BE2C (cell line): Measurements from ENCODE around the gene GALNT5.
"Not testable (repeated sequence)": the region's sequence is repeated elsewhere in the genome, so short reads cannot be mapped to it uniquely, and the experiment has no call there.

Source experiments
- DNase-seq: peaks from one replicate; pipeline ENCODE4 v3.0.0-alpha.2; 2020
- H3K27me3 ChIP-seq: fragments of 250-450 bp; sonication (Bioruptor Pico); 2 replicates; pipeline ENCODE4 v1.5.1; 2020; ENCODE audit warnings: mild to moderate bottlenecking
- H3K36me3 ChIP-seq: fragments of 250-450 bp; sonication (Bioruptor Pico); 2 replicates; pipeline ENCODE4 v1.5.1; 2020; ENCODE audit warnings: mild to moderate bottlenecking
- H3K4me1 ChIP-seq: fragments of 250-450 bp; sonication (Bioruptor Pico); 2 replicates; pipeline ENCODE4 v1.5.1; 2020
- H3K4me3 ChIP-seq: 2 replicates; pipeline ENCODE4 v1.5.1; 2011; ENCODE audit warnings: low read depth, low read length
- H3K9me3 ChIP-seq: fragments of 250-450 bp; sonication (Bioruptor Pico); 2 replicates; pipeline ENCODE4 v1.5.1; 2020
- CTCF ChIP-seq: IDR thresholded peaks from 2 replicates; pipeline ENCODE4 v1.5.1; 2012; ENCODE audit warnings: mild to moderate bottlenecking, low read depth, low read length

GALNT5 gene

GRCh38 chr2:157221394-157221988 lies 36.0 kb upstream of the GALNT5 start:
- Histone ChIP-seq H3K4me1 (no peaks in the 10 kb centered on the region), H3K4me3 (no peak overlapping the region), H3K9me3 (no peaks in the 10 kb centered on the region), H3K27me3 (no peaks in the 10 kb centered on the region), H3K36me3 (no peaks in the 10 kb centered on the region)
- DNase-seq = no peak
- no peak for TF ChIP-seq CTCF

- no peak for TF ChIP-seq CTCF
- no peaks in the 10 kb centered on the region for H3K4me1 ChIP-seq
- no peaks in the 10 kb centered on the region for H3K9me3 ChIP-seq
- no peaks in the 10 kb centered on the region for H3K36me3 ChIP-seq
- no peak overlapping the region for H3K4me3 ChIP-seq
- H3K27me3 ChIP-seq = no peaks in the 10 kb centered on the region
- DNase-seq = no peak
Observed at GRCh38 chr2:157223624-157224205, 33.8 kb upstream of the GALNT5 start.

- not testable (repeated sequence) for H3K36me3 ChIP-seq, H3K9me3 ChIP-seq, DNase-seq, H3K4me1 ChIP-seq, H3K27me3 ChIP-seq, H3K4me3 ChIP-seq
Observed at GRCh38 chr2:157224448-157224847, 33.1 kb upstream of the GALNT5 start.

- no peaks in the 10 kb centered on the region for H3K4me1 ChIP-seq
- H3K27me3 ChIP-seq = no peaks in the 10 kb centered on the region
- no peaks in the 10 kb centered on the region for H3K36me3 ChIP-seq
- no peak overlapping the region for H3K4me3 ChIP-seq
- DNase-seq = no peak
- no peak for TF ChIP-seq CTCF
- H3K9me3 ChIP-seq = no peaks in the 10 kb centered on the region
Observed at GRCh38 chr2:157227592-157227991, 29.9 kb upstream of the GALNT5 start.

GRCh38 chr2:157228946-157229345 lies 28.6 kb upstream of the GALNT5 start:
- no peaks in the 10 kb centered on the region for H3K36me3 ChIP-seq
- no peaks in the 10 kb centered on the region for H3K9me3 ChIP-seq
- H3K4me3 ChIP-seq = no peak overlapping the region
- no peak for TF ChIP-seq CTCF
- no peaks in the 10 kb centered on the region for H3K4me1 ChIP-seq
- no peak for DNase-seq
- H3K27me3 ChIP-seq = no peaks in the 10 kb centered on the region

GRCh38 chr2:157229572-157229971 lies 27.9 kb upstream of the GALNT5 start:
- DNase-seq = no peak
- Histone ChIP-seq H3K4me1 (no peaks in the 10 kb centered on the region), H3K4me3 (no peak overlapping the region), H3K36me3 (no peaks in the 10 kb centered on the region), H3K9me3 (no peaks in the 10 kb centered on the region), H3K27me3 (no peaks in the 10 kb centered on the region)
- TF ChIP-seq CTCF = no peak
